GM18505 (cell line): Measurements from ENCODE around the gene AGBL1.

Source experiments
- ATAC-seq: cut with Tn5 transposase; IDR thresholded peaks from one replicate; pipeline ENCODE4 v1.9.1; 2021; ENCODE audit not compliant: unreplicated experiment
- POLR2A ChIP-seq: IDR thresholded peaks from 4 replicates; pipeline ENCODE4 v1.6.1; 2011; ENCODE audit warnings: borderline replicate concordance; ENCODE audit not compliant: insufficient read depth, insufficient read length; ENCODE audit errors: extremely low read depth

The AGBL1 gene

DNA sequence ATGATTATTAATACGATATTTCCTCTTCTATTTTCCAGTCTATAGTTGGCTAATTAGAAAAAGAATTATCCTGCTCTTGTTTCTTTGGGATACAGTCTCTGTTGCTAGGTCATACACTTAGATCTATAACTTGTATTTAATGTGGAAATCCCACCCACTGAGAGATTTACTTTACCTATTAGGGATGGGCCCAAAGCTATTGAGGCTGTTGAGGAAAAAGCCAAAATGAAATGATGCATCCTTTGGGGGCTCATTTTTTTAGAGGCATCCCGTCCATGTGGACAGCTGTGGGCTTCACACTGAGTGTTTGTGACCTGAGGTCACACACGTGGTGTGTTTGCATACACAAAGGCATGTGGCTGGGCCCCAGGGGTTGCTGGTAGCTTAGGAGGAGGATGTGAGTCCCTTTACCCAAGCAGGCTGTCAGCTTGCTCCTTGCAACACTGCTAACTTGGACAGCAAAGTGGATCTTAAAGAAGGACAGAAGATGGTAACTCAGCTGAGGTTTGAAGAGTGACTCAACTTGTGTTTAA is 477.4 kb downstream of the AGBL1 start:
- ATAC-seq: no peak
- no peak for TF ChIP-seq POLR2A

DNA sequence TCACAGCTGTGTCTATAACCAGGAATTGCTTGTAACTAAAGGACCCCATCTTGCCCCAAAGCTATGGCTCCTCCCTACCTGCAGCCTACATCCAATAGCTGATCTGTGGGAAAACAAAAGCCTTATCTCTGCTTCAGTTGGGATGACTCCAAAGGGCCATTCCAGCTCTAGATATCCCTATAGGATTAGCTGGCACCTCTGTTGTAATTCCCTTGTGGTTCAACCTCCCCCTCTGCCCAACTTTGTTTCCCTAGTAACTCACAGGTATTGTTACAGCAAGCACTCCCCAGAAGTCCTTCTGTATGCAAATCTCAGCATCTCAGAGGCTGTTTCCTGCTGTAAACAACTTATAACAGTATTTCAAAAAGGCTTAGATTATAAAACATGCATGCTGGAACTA is 478.6 kb downstream of the AGBL1 start:
- TF ChIP-seq POLR2A: no peak
- no peak for ATAC-seq

- ATAC-seq: no peak
- TF ChIP-seq POLR2A: no peak
Observed at GRCh38 chr15:86558686-86559085, 479.0 kb downstream of the AGBL1 start.

DNA sequence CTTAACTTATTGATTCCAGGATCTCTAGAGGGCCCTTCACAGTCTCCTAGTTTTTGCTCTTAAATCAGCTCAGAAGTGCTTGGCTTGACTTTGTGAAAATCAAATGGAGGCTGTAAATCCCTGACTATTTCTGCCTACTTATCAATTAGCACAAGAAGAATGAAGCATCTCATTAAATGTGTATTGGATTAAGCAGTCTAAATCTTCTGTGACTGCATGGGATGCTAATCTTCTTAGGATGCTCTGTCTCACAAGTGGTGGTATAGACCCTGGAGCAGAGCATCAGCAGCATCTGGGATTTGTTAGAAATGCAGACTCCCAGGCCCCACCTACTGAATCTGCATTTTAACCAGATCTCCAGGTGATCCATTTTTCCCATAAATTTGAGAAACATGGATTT is 488.7 kb downstream of the AGBL1 start:
- TF ChIP-seq POLR2A: no peak
- no peak for ATAC-seq

GRCh38 chr15:86570738-86571137 is 491.1 kb downstream of the AGBL1 start:
- ATAC-seq: no peak
- no peak for TF ChIP-seq POLR2A

DNA sequence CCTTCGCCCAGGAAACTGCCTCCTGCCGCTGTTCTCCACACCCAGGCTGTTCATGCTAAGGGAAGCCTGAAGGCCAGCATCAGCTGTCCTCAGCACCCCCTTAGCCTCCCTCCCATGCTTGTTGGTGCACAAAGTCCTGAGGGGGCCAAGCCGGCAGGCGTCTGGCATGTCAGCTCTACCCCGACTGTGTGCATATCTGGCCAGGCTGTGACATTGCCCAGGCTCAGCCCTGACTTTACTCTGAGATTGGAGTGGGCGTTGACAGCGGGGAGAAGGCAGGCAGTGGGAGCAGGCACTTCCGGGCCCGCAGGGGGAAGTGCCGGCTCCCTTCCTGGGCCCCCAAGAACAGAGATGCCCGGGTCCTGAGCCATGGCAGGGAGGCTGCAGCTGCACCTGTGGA is 492.2 kb downstream of the AGBL1 start:
- TF ChIP-seq POLR2A: no peak
- ATAC-seq: no peak

GRCh38 chr15:86572368-86572841 is 492.7 kb downstream of the AGBL1 start:
- no peak for TF ChIP-seq POLR2A
- ATAC-seq: no peak

DNA sequence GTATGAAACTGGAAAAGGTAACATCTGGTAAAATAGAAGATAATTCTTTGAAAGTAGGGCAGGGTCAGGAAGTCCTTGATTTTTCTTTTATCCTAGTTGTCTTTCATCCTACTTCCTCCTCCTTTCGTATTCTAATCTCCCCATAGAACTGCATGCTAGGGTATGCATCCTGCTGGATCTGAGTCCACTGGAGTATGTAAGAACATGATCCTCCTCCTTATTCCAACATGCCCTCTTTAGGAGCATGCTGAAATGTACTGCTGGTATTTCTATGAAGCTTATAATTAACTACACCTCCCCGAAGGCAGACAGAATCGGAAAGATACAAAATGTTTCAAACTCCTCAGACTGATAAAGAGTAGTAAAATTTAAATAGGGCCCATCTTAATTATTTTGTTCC is 493.8 kb downstream of the AGBL1 start:
- no peak for TF ChIP-seq POLR2A
- ATAC-seq: no peak

DNA sequence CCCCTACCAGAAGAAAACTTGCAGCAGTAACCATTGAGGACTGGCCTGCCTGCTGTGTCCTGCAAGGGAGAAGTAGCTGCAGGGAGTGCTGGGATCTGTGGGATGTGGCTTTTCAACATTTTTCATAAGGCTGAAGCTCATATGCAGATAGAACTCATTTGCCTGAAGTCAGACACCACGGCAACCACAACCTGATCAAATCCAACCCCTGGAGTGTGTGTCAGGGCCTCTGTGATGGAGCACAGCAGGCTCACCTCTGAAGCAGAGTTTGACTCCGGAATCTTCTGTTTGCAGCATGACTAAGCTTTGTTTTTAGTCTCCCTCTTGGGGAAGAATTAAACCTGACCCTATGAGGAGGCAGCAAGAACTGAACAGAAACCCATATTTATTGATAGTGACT is 508.7 kb downstream of the AGBL1 start:
- no peak for TF ChIP-seq POLR2A
- no peak for ATAC-seq

DNA sequence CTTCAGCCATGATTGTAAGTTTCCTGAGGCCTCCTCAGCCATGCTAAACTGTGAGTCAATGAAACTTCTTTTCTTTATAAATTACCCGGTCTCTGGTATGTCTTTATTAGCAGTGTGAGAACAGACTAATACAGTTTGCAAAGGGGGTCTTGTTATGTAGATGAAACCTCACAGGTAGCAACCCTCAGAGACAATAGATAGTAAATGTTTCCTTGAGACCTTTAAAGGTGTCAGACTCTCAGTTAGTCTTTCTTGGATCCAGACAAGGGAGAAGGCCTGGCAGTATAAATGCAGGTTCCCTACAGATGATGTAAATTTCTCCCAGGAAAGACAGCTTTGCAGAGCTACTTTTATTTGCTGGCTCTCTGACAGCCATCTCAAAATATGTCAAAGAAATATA is 510.8 kb downstream of the AGBL1 start:
- ATAC-seq: no peak
- no peak for TF ChIP-seq POLR2A

DNA sequence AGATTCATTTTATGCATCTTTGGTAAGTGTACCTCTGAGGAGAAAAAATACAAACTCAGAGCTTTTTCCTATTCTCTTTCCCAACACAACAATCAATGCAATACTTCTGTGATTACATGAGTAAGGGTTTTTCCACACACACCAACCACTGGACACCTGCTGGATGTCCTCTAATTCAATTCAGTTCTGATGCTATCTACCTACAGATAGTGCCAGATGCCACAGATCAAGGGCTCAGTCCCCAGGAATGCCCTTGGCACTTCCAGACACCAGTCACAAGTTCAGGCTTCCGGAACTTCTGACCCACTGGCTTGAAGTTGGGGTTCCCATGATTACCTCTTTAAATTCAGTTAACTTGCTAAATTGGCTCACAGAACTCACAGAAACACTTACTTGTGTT is 511.5 kb downstream of the AGBL1 start:
- TF ChIP-seq POLR2A: no peak
- ATAC-seq: no peak

GRCh38 chr15:86591994-86592735 is 512.5 kb downstream of the AGBL1 start:
- TF ChIP-seq POLR2A: no peak

GRCh38 chr15:86595741-86596140 is 516.1 kb downstream of the AGBL1 start:
- no peak for TF ChIP-seq POLR2A

More at GRCh38 chr15:86591994-86592735, 512.5 kb downstream of the AGBL1 start:
- no peak for ATAC-seq

GRCh38 chr15:86603466-86603865 is 523.8 kb downstream of the AGBL1 start:
- ATAC-seq: no peak
- TF ChIP-seq POLR2A: no peak

More at GRCh38 chr15:86595741-86596140, 516.1 kb downstream of the AGBL1 start:
- no peak for ATAC-seq

GRCh38 chr15:86608461-86609205 is 529.0 kb downstream of the AGBL1 start:
- no peak for TF ChIP-seq POLR2A
- ATAC-seq: no peak

GRCh38 chr15:86609275-86609674 is 529.6 kb downstream of the AGBL1 start:
- TF ChIP-seq POLR2A: no peak
- no peak for ATAC-seq
